SK-N-MC (cell line): ENCODE measurements around the gene PTGER2.
A peak's percentile ranks its signal among the peaks of the same experiment; 100 is the strongest.

Source experiments
- DNase-seq: peaks from one replicate; pipeline ENCODE4 v3.0.0-alpha.2; 2011; ENCODE audit warnings: low read depth, low spot score
- H3K27ac ChIP-seq: fragments of 200-600 bp; sonication (generic); 2 replicates; pipeline ENCODE4 v1.5.1; 2016; ENCODE audit warnings: mixed run types
- H3K36me3 ChIP-seq: fragments of 200-600 bp; sonication (generic); 2 replicates; pipeline ENCODE4 v1.6.1; 2017; ENCODE audit warnings: antibody characterized with exemption, low read length, mixed read lengths; ENCODE audit not compliant: insufficient read depth
- H3K4me3 ChIP-seq: fragments of 200-600 bp; sonication (generic); 2 replicates; pipeline ENCODE4 v1.5.1; 2016
- H3K9ac ChIP-seq: fragments of 200-600 bp; sonication (generic); 2 replicates; pipeline ENCODE4 v1.8.0; 2017; ENCODE audit warnings: mixed run types, mixed read lengths; ENCODE audit not compliant: insufficient read length
- H3K9me3 ChIP-seq: fragments of 200-600 bp; sonication (generic); 2 replicates; pipeline ENCODE4 v1.6.1; 2017; ENCODE audit warnings: low read depth, mild to moderate bottlenecking, antibody characterized with exemption, low read length, moderate library complexity, mixed read lengths
- EZH2 ChIP-seq: fragments of 200-600 bp; sonication (generic); IDR thresholded peaks from one replicate; pipeline ENCODE4 v1.6.1; 2017; ENCODE audit warnings: antibody characterized with exemption
- FOXP2 ChIP-seq: optimal IDR thresholded peaks from 2 replicates; pipeline ENCODE3; 2011; ENCODE audit warnings: mild to moderate bottlenecking, moderate library complexity; ENCODE audit not compliant: insufficient read depth; ENCODE audit errors: extremely low read length, control extremely low read depth
- POLR2AphosphoS5 ChIP-seq: IDR thresholded peaks from 2 replicates; pipeline ENCODE4 v1.6.1; 2012; ENCODE audit warnings: mild to moderate bottlenecking, low read depth, low read length, borderline replicate concordance

The PTGER2 gene

GRCh38 chr14:52342849-52343596, 28.9 kb downstream of the PTGER2 start:
- H3K36me3 ChIP-seq: no peaks in the 10 kb centered on the region
- no peak for DNase-seq
- TF ChIP-seq EZH2 (no peak), POLR2AphosphoS5 (no peak), FOXP2 (no peak)
- H3K9ac ChIP-seq: no peak overlapping the region
- no peaks in the 10 kb centered on the region for H3K9me3 ChIP-seq
- no peak overlapping the region for H3K4me3 ChIP-seq
- H3K27ac ChIP-seq: no peak overlapping the region

GRCh38 chr14:52346778-52347177, 32.7 kb downstream of the PTGER2 start:
- no peak overlapping the region for H3K27ac ChIP-seq
- no peaks in the 10 kb centered on the region for H3K36me3 ChIP-seq
- DNase-seq: no peak
- H3K9me3 ChIP-seq: no peaks in the 10 kb centered on the region
- no peak overlapping the region for H3K4me3 ChIP-seq
- no peak overlapping the region for H3K9ac ChIP-seq
- no peak for TF ChIP-seq POLR2AphosphoS5

- H3K9ac ChIP-seq: no peak overlapping the region
Measured at GRCh38 chr14:52348279-52348678, 34.2 kb downstream of the PTGER2 start.

GRCh38 chr14:52348776-52349175, 34.7 kb downstream of the PTGER2 start:
- H3K9ac ChIP-seq: no peak overlapping the region
- no peak for DNase-seq

More at GRCh38 chr14:52348279-52348678, 34.2 kb downstream of the PTGER2 start:
- Histone ChIP-seq H3K4me3 (no peak overlapping the region), H3K27ac (no peak overlapping the region), H3K36me3 (no peaks in the 10 kb centered on the region), H3K9me3 (no peaks in the 10 kb centered on the region)
- TF ChIP-seq POLR2AphosphoS5 (no peak), EZH2 (no peak), FOXP2 (no peak)
- DNase-seq: no peak

GRCh38 chr14:52349731-52350130, 35.6 kb downstream of the PTGER2 start:
- no peaks in the 10 kb centered on the region for H3K9me3 ChIP-seq
- DNase-seq: no peak

More at GRCh38 chr14:52348776-52349175, 34.7 kb downstream of the PTGER2 start:
- Histone ChIP-seq H3K27ac (no peak overlapping the region), H3K4me3 (no peak overlapping the region), H3K36me3 (no peaks in the 10 kb centered on the region), H3K9me3 (no peaks in the 10 kb centered on the region)
- no peak for TF ChIP-seq FOXP2

GRCh38 chr14:52350445-52350844, 36.3 kb downstream of the PTGER2 start:
- no peak for DNase-seq

More at GRCh38 chr14:52349731-52350130, 35.6 kb downstream of the PTGER2 start:
- Histone ChIP-seq H3K27ac (no peak overlapping the region), H3K4me3 (no peak overlapping the region), H3K36me3 (no peaks in the 10 kb centered on the region), H3K9ac (no peak overlapping the region)
- no peak for TF ChIP-seq POLR2AphosphoS5
- no peak for TF ChIP-seq FOXP2
- TF ChIP-seq EZH2: no peak

GRCh38 chr14:52351233-52352060, 37.3 kb downstream of the PTGER2 start:
- Histone ChIP-seq H3K27ac (0 out of 2 replicates have a peak overlapping the region, but pooled peaks have one; percentile 17), H3K9me3 (no peaks in the 10 kb centered on the region), H3K9ac (no peak overlapping the region), H3K36me3 (no peaks in the 10 kb centered on the region), H3K4me3 (no peak overlapping the region)
- no peak for DNase-seq
- TF ChIP-seq EZH2: no peak
- TF ChIP-seq POLR2AphosphoS5: no peak
- no peak for TF ChIP-seq FOXP2

More at GRCh38 chr14:52350445-52350844, 36.3 kb downstream of the PTGER2 start:
- Histone ChIP-seq H3K4me3 (no peak overlapping the region), H3K9me3 (no peaks in the 10 kb centered on the region), H3K36me3 (no peaks in the 10 kb centered on the region), H3K9ac (no peak overlapping the region), H3K27ac (no peak overlapping the region)
- TF ChIP-seq POLR2AphosphoS5 (no peak), FOXP2 (no peak)

GRCh38 chr14:52352061-52352491, 38.0 kb downstream of the PTGER2 start:
- DNase-seq: no peak
- Histone ChIP-seq H3K4me3 (no peak overlapping the region), H3K9ac (no peak overlapping the region), H3K27ac (no peak overlapping the region), H3K9me3 (no peaks in the 10 kb centered on the region), H3K36me3 (no peaks in the 10 kb centered on the region)
- TF ChIP-seq POLR2AphosphoS5: no peak
- TF ChIP-seq EZH2: no peak
- no peak for TF ChIP-seq FOXP2

- TF ChIP-seq POLR2AphosphoS5: no peak
- TF ChIP-seq EZH2: no peak
- no peak for TF ChIP-seq FOXP2
- Histone ChIP-seq H3K4me3 (no peak overlapping the region), H3K27ac (no peak overlapping the region), H3K36me3 (no peaks in the 10 kb centered on the region), H3K9me3 (no peaks in the 10 kb centered on the region), H3K9ac (no peak overlapping the region)
- DNase-seq: no peak
Measured at GRCh38 chr14:52352569-52352968, 38.5 kb downstream of the PTGER2 start.
